Loucy (cell line): ENCODE results near the gene LSM6.

ENCODE experiments used
- CTCF ChIP-seq: fragments of 200-600 bp; sonication (generic); conservative IDR thresholded peaks from 2 replicates; pipeline ENCODE4 v1.5.1; 2014; ENCODE audit warnings: mild to moderate bottlenecking, antibody characterized with exemption, low read length
- EZH2phosphoT487 ChIP-seq: fragments of 200-600 bp; IDR thresholded peaks from 2 replicates; pipeline ENCODE4 v1.6.1; 2018; ENCODE audit warnings: antibody characterized with exemption, mild to moderate bottlenecking, moderate library complexity, borderline replicate concordance

GRCh38 chr4:146237092-146237491 lies 61.6 kb downstream of the LSM6 start:
- TF ChIP-seq CTCF (no peak), EZH2phosphoT487 (no peak)
